Keratinocyte (primary cell): ENCODE data around the gene SMIM11. TPM values are rescaled to one million over a fixed set of nuclear protein-coding genes. Genes with fewer than 3 reads are reported as not detected.
A peak's percentile ranks its signal among the peaks of the same experiment; 100 is the strongest.
"Not testable (repeated sequence)": the region's sequence is repeated elsewhere in the genome, so short reads cannot be mapped to it uniquely, and the experiment has no call there.

ENCODE experiments used
- DNase-seq: peaks from one replicate; pipeline ENCODE4 v3.0.0-alpha.2; 2011; ENCODE audit warnings: low read depth, missing footprints, low spot score
- FAIRE-seq: peaks from 2 replicates; lab custom pipeline; 2011; peaks lifted over from hg19 to GRCh38; lab: Jason Lieb, UNC
- H2AFZ ChIP-seq: 2 replicates; pipeline ENCODE4 v1.6.0; 2012; ENCODE audit warnings: low read length, control low read depth, inconsistent platforms; ENCODE audit not compliant: control insufficient read depth
- H3K27ac ChIP-seq: 2 replicates; pipeline ENCODE4 v1.5.1; 2011; ENCODE audit warnings: low read length; ENCODE audit not compliant: control insufficient read depth, insufficient read depth
- H3K27me3 ChIP-seq: 3 replicates; pipeline ENCODE4 v1.6.0; 2011; ENCODE audit warnings: low read length; ENCODE audit not compliant: control insufficient read depth, insufficient read depth; ENCODE audit errors: extremely low read depth
- H3K36me3 ChIP-seq, 2 experiments: 2 replicates in 1 of 2; 3 replicates in 1 of 2; pipeline ENCODE4 v1.5.1; 2011; ENCODE audit warnings: low read length in 2 of 2, mild to moderate bottlenecking in 1 of 2; ENCODE audit not compliant: control insufficient read depth in 2 of 2, insufficient read depth in 2 of 2; ENCODE audit errors: extremely low read depth in 1 of 2
- H3K4me1 ChIP-seq: 3 replicates; pipeline ENCODE4 v1.5.1; 2011; ENCODE audit warnings: low read length; ENCODE audit not compliant: control insufficient read depth, insufficient read depth; ENCODE audit errors: extremely low read depth
- H3K4me2 ChIP-seq: 3 replicates; pipeline ENCODE4 v1.6.0; 2011; ENCODE audit warnings: low read depth, low read length; ENCODE audit not compliant: control insufficient read depth, insufficient read depth; ENCODE audit errors: extremely low read depth
- H3K4me3 ChIP-seq, 3 experiments: fragments of 200-600 bp in 1 of 3; sonication (generic) in 1 of 3; 2 replicates in 2 of 3; 3 replicates in 1 of 3; pipeline ENCODE4 v1.5.1; 2011 to 2016; ENCODE audit warnings: low read length in 3 of 3, mild to moderate bottlenecking in 3 of 3, control low read depth in 2 of 3, inconsistent platforms in 1 of 3, low read depth in 1 of 3, mixed read lengths in 1 of 3, mixed run types in 1 of 3, moderate library complexity in 1 of 3; ENCODE audit not compliant: control insufficient read depth in 2 of 3, insufficient read depth in 2 of 3; ENCODE audit errors: extremely low read depth in 1 of 3
- H3K79me2 ChIP-seq: 2 replicates; pipeline ENCODE4 v1.6.0; 2012; ENCODE audit warnings: low read length; ENCODE audit not compliant: control insufficient read depth, insufficient read depth
- H3K9ac ChIP-seq: 3 replicates; pipeline ENCODE4 v1.6.0; 2011; ENCODE audit warnings: low read length; ENCODE audit not compliant: control insufficient read depth, insufficient read depth; ENCODE audit errors: extremely low read depth
- H3K9me1 ChIP-seq: 3 replicates; pipeline ENCODE4 v1.6.0; 2011; ENCODE audit warnings: low read length; ENCODE audit not compliant: control insufficient read depth, insufficient read depth; ENCODE audit errors: extremely low read depth
- H3K9me3 ChIP-seq: 2 replicates; pipeline ENCODE4 v1.5.1; 2012; ENCODE audit warnings: low read depth, low read length; ENCODE audit not compliant: control insufficient read depth
- H4K20me1 ChIP-seq: 3 replicates; pipeline ENCODE4 v1.6.0; 2011; ENCODE audit warnings: low read length; ENCODE audit not compliant: control insufficient read depth, insufficient read depth; ENCODE audit errors: extremely low read depth
- dilution Hi-C: fragments of 300-500 bp; cut with MboI; formaldehyde crosslinking; loops from one replicate; pipeline ENCODE4 v1.7.0; 2020; ENCODE audit warnings: low sequenced_read_pairs; ENCODE audit not compliant: extremely low pct_ligation_motif_present
- polyA plus RNA-seq, 5 experiments: library from polyadenylated mRNA; depleted of rRNA in 3 of 5; stranded (reverse) in 3 of 5; stranded (forward) in 1 of 5; unstranded in 1 of 5; fragments of >200 nt; gene quantifications; 1 replicate in 1 of 5; 2 replicates in 3 of 5; 3 replicates in 1 of 5; pipeline versions ENCODE4 v1.2.1 to v1.2.3, GENCODE V29; 2011 to 2012; ENCODE audit warnings: missing spikeins in 2 of 5, low read depth in 1 of 5, low replicate concordance in 1 of 5

The SMIM11 gene
- polyA plus RNA-seq, 1 donor (not counting 4 experiments of a cell fraction or from before 2014, with no cell fraction given) = 2.7 TPM

DNA sequence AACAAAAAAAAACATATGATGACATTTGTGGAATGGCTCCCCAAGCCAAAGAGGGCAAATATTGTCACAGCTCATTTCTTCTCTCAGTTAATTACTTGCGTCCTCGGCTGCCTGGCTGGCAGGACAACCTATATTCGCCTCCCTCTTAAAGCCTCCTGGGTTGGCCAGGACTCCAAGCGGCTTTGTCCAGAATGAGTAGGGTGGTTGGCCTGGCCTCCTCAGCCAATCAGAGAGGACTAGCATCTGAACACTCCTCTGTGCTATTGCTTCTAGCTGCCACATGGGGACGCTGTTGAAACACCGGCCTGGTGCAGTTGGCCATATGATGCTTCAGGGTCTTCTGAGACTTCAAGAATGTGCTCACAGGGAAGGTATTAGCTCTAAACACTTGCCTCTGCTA lies 53.1 kb downstream of the SMIM11 start:
- dilution Hi-C loops, H3K27me3 ChIP-seq, H3K79me2 ChIP-seq, H3K9me1 ChIP-seq, H3K27ac ChIP-seq, H3K4me2 ChIP-seq, H4K20me1 ChIP-seq, FAIRE-seq, H3K9me3 ChIP-seq, DNase-seq, H3K9ac ChIP-seq, H2AFZ ChIP-seq, H3K36me3 ChIP-seq, H3K4me1 ChIP-seq, H3K4me3 ChIP-seq: not testable (repeated sequence)

- H4K20me1 ChIP-seq, H3K4me1 ChIP-seq, H3K36me3 ChIP-seq, H3K9me3 ChIP-seq, H3K27ac ChIP-seq, dilution Hi-C loops, H2AFZ ChIP-seq, H3K4me2 ChIP-seq, H3K4me3 ChIP-seq, H3K9me1 ChIP-seq, DNase-seq, H3K79me2 ChIP-seq, H3K27me3 ChIP-seq, H3K9ac ChIP-seq: not testable (repeated sequence)
- peak; percentile 80 for FAIRE-seq
These were observed 54.4 kb downstream of the SMIM11 start for GRCh38 chr21:34429710-34430109.

Other genes with a start within 250 kb of the SMIM11 start
- not detected in 3 replicates for gene KCNE2, start 11.5 kb upstream of the SMIM11 start, polyA plus RNA-seq
- not detected in 3 replicates for gene SMIM34, start 48.4 kb downstream of the SMIM11 start, polyA plus RNA-seq
- 0.03 to 0.08 TPM (median 0.04 TPM) in 3 replicates for gene KCNE1, start 136.7 kb downstream of the SMIM11 start, polyA plus RNA-seq
- gene RCAN1, start 239.6 kb downstream of the SMIM11 start, polyA plus RNA-seq = 14.6 to 22.4 TPM (median 21.3 TPM) in 3 replicates